Stimulated activated CD8-positive, alpha-beta memory T cell treated with anti-CD3 and anti-CD28 coated beads, Interleukin-15, amount 100 ng/mL, for 1 hour (primary cell): ENCODE results near the gene CLTCL1.

Experiments
- DNase-seq: peaks from one replicate; pipeline ENCODE4 v3.0.0-alpha.2; 2020; ENCODE audit warnings: low read depth

Gene CLTCL1

DNA sequence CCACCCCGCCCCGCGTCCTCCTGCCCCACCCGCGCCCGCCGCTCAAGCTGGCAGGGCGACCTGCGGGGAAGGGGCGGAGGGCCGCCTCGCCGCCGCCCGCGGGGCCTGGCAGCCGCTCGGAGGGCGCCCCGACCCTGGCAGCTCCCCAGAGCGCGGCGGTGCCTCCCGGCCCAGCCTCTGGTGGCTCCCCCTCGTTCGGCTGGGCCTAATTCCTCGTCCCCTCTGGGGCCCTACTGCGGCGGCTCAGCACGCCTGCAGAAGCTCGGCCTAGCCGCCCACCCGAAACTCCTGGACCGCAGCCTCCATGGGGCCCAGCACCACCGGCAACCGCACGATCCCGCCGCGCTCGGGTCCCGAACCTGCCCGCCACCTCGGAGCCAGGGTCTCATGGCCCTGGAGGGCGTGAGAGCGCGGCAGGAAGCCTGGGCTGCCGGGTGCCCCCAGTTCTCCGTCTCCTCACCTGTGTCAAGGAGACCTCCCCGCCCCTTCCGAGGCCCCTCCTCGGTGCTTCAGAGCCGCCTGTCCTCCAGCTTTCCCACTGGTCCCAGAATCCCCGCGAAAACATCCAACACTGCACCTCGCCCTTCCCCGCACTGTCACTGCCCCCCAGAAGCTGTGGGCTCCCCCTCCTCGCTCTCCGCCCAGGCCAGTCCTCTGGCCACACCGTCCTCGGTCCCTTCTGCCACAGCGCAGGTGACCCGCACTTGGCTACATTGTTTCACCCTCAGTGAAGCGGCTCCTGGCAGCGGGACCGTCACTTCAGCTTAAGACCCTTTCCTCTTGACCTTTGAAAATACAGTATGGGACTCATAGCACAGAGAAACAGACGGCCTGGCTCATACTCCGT lies 140.8 kb downstream of the CLTCL1 start:
- no peak for DNase-seq

DNA sequence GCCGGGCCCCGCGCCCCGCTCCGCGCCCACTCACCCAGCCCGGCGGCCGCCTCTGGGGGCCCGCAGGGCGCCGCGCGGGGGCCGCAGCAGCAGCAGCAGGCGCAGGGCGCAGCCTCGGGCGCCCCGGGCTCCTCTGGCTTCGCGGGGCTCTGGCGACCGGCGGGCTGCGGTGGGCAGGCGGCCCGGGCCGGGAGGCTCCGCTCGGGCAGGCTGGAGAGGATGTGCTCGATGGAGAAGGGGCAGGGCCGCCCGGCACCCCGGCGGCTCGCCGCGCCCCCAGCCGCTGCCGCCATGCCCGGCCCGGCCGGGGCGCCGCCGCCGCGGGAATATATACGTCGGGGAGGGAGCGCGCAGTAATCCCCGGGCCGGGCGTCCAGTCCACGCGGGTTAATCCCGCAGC lies 141.5 kb downstream of the CLTCL1 start, which contains the start of gene GSC2:
TSS of gene GSC2 (minus strand) at position 302 of the 400 bp plus-strand sequence. CDS start at position 293, 9 bp downstream.
- DNase-seq = no peak

DNA sequence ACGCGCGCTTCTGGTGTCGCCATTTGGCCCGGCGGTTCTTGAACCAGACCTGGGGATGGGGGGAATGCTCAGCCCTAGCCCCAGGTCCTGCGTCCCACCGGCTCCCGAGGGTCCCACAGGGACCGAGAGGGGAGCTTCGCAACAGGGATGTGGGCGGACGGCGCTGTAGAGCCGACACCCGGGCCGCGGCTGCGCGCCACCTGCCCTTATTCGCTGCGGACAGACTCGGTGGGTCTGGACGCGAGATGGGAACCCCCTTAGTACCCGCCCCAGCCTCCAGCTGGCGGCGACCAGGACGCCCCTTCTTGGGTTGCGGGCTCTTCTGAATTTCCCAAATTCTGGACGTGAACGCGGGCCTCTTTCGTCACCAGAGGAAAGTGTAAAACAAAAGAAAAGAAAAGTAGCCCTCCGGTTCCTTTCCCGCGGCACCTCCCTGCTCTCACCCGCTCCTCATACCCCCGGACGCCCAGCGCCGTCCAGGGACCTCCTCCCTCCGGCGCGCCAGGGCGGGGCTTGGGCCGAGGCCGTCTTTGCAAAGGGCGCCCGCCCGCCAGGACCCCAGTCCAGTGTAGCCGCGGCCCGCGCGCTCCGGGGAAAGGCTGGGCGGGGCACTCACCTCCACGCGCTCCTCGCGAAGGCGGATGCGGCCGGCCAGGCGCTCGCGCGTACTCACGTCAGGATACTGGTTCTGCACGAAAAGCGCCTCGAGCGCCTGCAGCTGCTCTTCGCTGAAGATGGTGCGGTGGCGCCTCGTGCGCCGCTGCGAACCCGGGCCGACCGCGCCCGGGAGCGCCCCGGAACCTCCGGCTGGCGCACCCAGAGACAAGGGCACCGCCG lies 142.3 kb downstream of the CLTCL1 start:
- no peak for DNase-seq

DNA sequence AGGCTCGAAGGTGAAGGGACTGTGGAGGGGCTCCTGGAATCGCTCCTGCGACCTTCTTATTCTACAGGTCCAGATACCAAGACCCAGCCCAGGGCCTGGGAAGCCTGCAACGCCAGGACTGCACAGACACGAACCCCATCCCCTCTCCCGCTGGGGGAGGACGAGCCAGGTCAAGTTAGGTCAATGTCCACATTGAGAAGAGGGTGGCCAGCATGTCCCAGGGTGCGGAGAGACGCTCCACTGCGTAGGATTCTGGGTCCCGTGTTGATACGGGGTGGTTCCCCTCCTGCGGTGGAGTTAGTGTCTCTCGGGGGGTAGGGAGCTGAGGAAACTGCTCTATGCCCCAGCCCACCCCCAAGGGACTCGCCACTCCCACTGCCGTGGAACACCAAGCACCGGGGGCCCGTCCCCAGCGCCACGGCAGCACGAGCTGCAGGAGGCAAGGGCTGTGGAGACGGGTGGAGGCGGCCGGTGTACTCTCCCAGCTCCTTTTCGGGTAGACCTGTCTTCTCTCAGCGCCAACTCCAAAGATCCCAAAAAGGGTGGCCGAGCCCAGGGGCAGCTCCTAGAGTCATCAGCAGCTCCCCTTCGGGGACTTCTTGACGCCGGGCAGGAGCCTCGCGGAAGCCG lies 143.0 kb downstream of the CLTCL1 start:
- no peak for DNase-seq

DNA sequence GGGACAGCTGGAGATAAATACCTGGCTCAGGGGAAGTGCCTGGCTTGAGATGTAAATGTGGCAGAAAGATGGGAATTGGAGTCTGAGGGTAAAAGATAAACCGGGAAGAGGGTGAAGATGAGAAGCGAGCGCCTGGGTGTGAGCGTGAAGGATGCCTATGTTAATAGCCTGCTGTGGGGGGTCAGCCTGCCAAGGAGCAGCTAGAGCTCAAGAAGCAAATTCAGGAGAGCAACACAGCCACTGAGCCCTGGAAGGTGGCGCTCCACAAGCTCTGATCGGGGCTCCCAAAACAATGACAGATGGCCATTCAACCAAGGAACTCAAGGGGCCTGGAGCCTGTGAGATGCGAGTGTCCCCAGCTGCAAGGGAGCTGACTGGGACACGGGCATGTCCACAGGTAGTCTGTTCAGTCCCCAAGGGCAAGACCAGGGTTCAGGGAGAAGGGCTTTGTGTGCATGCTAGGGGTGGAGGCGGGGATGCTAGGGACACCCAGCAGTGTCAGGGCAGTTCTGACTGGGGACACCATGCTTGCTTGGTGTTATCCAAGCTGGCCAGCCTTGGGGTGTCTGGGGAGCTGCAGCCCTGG lies 144.2 kb downstream of the CLTCL1 start:
- no peak for DNase-seq

DNA sequence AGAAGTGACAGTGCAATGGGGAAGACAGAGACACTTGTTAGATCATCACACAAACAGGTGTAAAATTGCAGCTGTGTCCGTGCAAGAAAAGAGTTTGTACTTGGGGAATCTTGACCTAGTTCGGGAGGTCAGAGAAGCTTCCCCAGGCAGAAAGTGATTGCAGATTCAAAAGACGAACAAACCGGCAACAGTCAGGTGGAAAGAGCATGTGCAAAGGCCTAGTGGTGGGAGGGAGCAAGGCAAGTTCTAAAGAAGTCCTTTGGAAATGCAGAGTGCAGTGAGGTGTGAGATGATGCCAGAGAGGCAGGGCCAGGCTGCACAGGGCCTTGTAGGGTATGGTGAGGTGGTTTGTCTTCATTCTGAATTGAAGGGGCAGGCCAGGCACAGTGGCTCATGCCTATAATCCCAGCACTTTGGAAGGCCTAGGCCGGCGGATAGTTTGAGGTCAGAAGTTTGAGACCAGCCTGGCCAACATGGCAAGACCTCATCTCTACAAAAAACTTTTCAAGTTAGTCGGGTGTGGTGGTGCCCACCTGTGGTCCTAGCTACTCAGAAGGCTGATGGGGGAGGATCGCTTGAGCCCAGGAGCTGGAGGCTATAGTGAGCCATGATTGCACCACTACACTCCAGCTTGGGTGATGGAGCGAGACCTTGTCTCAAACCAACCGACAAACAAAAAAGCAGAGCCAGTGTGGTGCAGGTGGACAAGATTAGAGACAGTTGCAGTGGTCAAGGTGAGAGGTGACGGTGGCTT lies 145.1 kb downstream of the CLTCL1 start:
- DNase-seq = no peak

DNA sequence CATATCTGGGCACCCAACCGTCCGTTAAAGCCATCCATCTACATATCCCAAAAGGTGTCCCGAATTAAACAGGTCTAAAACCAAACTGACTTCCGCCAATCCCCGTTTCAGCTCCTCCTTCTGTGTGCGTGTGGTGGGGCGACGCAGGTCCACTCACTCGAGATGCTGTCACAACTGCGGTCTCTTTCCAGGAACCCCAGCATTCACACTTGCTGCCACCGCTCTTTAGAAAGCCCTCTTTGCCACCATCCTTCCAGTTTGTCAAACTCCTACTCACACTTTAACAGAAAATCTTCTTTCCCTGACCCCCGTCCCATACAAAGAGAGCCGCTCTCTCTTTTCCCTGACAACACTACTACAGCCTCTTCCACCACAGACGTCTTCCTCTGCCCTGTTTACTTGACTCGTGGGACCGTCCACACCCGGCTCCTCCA lies 147.5 kb downstream of the CLTCL1 start:
- DNase-seq = no peak

DNA sequence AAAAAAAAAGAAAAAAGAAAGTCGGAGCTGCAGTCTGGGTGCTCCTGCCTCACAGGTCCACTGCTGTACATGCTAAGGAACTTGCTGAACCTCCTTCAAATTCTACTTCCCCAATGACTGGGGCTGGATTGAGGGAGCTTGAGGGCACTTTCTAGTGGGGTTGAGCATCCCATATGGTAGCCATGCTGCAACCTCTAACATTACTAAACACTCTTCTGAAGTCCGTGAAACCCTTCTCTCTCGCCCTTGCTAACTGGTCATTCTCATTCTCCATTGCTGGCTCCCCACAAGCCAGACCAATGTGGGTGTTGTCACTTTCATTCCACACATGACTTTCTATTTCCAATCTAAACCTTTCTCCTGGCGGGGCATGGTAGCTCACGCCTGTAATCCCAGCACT lies 148.3 kb downstream of the CLTCL1 start:
- no peak for DNase-seq

DNA sequence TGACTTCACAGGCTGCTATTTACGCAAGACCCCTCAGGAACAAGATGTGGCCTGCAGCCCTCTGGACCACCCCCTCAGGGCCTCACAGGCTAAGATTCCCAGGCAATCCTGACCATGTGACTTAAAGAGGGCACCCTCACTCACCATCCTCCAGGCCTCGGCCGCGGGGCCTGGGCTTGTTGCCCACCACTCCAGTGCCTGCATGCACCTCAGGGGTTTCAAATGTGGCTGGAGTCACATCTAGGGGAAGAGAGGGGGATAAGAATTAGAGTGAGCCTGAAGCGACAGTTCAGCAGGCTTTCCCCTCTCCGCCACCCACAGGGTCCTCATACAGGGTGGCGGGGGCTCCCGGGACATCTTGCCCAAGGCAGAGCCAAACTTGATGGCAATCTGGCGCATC lies 149.1 kb downstream of the CLTCL1 start:
- no peak for DNase-seq

DNA sequence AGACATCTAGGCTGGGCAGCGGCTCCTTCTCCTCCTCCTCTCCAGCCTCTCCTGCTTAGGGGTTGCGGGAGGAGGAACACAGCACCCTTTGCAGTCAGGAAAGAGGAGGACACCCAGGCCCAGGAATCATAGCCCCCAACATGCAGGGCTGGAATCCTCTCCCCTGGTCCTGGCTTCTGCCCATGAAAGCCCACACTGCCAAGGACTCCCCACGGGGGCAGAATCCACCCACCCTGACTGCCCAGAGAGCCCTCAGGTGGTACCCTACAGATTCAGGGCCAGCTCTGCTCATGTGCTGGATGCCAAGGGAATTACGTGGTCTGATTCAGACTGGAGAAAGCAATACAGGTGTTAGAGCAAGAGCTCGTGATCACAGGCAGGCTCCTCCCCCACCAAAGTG lies 151.5 kb downstream of the CLTCL1 start:
- no peak for DNase-seq

DNA sequence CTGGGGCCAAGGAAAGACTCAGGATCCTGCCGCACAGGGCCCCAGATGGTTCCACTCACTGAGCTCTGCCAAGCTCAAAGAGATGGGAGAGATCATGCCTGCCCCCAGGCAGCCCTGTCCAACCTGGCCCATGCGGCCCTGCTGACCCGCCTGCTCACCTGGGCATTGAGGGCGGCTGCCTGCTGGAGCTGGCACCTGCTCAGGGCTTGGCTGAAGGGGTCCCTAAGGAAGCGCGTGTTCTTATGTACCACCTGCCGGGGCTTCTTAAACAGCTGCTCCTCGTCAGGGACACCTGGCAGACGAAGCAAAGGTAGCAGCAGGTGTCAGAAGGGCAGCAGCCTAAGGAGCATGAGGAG lies 152.5 kb downstream of the CLTCL1 start:
- DNase-seq = no peak

DNA sequence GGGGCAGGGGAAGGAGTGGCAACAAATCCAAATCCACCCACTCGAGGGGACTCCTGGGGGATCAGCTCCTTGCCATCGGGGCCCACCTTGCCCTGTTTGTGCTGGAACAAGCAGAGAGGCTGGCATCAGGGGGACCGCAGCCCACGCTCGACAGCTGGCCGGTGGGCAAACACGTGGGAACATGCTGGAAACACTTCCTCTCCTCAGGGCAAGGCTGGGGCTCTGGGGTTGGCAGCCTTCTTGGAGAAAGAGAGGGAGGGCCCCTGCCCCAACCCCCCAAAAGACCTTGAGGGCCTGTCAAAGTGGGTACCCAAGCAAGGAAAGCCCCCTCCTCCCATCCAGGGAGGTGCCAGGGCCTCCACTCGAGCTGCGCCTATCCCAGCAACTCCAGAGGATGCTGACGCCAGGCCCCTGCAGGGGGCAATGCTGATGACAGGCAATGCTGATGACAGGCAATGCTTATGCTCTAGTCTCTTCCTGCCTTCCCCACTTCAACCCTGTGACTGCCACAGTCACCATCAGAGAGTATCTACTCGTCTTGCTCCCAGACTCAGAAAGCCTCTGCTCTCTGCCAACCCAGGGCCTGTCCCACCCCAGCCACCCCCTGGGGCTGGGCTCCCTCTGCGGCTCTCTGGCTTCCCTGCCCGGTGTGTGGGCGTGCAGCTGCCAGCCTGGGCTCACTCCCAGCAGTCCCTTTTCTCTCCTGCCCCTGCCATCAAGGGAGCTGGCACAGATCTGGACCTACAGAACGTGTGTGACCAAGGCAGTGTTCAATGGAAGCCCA lies 153.1 kb downstream of the CLTCL1 start:
- DNase-seq = no peak

DNA sequence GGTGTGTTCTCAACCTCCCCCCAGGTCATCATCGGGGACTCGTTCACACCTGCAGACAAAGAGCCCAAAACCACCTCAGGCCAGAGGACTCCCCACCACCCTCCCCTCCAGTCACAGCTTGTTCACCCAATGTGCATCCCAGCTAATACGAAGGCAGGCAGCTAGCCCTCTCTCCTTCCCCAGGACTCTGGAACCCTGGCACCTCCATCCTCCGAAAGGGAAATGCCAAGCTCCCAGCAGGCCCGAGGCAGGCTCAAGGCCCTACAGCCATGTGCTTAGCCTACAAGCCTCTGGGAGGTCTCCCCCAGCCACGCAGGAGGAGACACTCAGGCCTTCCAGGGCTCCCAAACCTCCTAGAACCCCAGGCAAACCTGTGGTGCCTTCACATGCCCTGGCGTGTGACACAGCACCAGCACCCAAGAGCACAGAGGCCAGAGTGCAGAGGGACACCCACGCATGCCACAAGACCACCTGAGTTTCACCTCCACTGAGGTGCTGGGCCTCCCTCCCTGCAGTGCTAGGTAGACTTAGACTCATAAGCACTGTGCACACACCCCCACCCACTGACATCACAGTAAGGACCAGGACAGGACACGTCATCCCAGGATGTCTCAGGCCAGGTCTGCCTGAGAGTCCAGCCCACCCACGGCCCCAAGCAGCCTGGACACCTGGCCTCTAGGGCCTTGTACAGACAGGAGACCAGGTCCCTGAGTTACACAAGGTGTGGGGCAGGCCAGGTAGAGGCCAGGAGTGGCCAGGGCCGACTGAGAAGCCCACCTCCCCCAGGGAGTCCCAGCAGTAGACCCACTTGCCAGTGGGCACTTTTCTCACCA lies 153.9 kb downstream of the CLTCL1 start:
- no peak for DNase-seq

DNA sequence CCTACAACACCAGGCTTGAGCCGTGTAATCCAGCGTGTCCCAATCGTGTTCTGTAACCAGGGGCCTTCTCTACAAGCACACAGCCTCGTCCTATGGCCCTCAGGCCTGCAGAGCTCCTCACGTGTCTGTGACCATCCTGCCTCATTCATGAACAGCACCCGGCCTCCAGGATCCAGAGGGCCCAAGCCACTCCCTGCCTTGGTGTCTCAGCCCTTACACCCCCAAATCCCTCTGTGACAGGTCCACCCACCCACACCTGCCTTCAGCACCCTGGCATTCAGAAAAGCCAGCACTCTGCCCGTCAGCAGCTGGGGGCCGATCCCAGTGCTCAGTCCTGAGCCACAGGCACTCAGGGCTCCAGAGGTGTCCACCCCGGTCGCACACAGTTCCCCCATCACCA lies 154.6 kb downstream of the CLTCL1 start:
- no peak for DNase-seq

DNA sequence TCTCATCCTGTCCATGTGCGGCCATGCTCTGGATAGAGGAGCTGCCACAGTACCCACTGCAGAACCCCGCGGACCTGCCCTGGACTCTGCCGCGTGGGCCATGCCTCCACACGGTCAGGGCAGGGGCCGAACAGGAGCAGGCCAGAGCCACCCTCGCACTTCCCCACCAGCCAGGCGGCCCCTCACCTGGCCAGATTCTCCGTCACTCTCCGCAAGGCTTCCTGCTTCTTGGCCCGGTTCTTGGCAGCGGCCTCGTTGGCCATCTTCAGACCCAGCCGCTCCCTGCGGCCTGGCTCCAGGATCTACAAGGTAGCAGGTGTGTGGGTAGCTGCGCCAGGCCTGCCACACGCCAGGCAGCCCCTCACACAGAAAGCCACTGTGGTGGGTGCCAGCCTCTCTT lies 156.6 kb downstream of the CLTCL1 start:
- no peak for DNase-seq

DNA sequence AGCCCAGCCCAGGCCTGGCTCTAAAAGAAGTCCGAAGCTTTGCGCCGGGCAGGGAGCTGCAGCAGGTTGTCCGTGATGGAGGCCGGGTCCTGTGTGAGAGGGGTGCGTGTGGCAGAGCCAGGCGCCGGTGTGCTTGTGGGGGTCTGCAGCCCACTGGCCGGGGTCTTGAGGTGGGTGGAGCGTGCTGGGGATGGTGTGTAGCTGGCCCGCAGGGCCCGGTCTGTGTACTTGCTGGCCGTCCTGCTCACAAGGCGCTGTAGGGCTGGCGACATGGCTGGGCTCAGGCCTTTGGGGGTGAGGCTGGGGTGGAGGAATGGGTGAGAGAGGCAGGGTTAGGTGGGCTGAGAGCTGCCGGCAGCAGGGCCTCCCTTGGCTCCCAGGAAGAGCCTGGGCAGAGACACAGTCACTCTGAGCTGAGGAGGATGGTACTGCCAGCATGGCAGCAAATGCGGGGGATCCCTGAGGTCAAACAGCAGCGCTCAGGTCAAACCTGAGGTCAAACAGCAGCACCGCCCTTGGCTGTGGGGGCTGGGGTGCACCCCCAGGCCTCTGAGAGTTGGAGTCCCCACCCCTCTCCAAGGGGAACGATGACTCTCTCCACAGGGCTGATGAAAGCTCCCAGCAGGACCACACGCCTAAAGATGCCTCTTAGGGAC lies 157.2 kb downstream of the CLTCL1 start:
- DNase-seq = no peak

DNA sequence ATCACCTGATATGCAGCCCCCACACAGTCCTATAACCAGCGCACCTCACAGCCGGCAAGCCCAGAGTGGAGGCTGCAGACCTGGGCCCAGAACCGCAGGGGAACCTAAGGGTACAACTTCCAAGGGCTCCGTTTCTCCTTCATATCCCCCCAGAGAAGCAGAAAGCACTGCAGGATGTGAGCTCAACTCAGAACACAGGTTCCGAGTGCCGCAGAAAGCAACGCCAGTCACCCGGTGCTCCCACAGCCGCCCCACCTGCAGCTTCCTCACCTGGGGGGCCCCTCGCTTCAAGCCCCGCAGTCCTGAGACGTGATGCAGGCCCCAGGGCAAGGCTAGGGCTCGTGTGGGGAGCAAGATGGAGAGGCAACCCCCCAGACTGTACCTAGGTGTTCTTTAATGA lies 158.0 kb downstream of the CLTCL1 start:
- no peak for DNase-seq

DNA sequence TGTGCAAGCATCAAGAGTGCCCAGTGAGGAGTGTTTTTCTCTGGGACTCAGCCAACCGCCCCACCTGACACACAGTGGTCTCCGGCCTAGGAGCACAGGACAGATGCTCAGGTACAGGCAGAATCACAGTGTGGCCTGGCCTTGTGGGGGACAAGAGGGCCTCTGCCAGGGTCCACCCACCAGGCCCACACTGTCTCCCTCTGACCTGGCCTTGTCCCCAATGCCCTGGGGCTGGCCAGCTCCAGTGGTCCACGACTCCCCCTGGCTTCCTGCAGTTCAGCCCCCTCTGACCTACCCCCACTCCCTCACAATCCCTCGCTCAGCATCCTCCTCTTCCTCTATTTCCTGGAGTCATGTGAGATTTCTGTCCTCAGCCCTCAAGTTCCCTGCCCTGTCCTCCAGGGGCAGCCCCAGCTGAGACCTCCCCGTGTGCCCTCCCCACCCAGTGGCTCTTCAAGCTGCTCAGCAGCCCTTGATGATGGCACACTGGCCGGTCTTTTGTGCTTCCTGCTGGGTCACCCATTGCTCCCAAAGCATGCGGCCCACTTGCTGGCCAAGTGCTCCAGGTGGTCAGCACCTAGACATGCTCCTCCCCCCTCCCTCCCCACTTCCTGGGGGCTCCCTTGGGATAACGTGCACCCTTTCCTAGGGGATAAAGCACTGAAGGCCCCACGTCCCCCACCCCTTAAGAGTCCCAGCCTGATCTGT lies 158.7 kb downstream of the CLTCL1 start:
- no peak for DNase-seq

DNA sequence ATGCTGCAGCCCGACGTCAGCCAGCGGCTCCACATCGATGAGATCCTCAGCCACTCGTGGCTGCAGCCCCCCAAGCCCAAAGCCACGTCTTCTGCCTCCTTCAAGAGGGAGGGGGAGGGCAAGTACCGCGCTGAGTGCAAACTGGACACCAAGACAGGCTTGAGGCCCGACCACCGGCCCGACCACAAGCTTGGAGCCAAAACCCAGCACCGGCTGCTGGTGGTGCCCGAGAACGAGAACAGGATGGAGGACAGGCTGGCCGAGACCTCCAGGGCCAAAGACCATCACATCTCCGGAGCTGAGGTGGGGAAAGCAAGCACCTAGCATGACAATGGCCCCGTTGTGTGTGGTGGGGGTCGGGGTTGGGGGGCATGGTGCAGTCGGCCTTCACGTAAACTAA lies 159.4 kb downstream of the CLTCL1 start:
- no peak for DNase-seq
